MM.1S (cell line): Measurements from ENCODE around the gene KHK.

ENCODE experiments used
- EZH2 ChIP-seq: fragments of 300-600 bp; sonication (generic); optimal IDR thresholded peaks from 2 replicates; pipeline ENCODE3; 2017; ENCODE audit warnings: low read depth, mild to moderate bottlenecking, antibody characterized with exemption, low read length, mixed read lengths
- TF ChIP-seq, protein P1 (sequence below): fragments of 300-600 bp; sonication (generic); IDR thresholded peaks from 2 replicates; pipeline ENCODE4 v1.5.1; 2016; ENCODE audit warnings: antibody characterized with exemption, low read length, mixed read lengths

DNA sequence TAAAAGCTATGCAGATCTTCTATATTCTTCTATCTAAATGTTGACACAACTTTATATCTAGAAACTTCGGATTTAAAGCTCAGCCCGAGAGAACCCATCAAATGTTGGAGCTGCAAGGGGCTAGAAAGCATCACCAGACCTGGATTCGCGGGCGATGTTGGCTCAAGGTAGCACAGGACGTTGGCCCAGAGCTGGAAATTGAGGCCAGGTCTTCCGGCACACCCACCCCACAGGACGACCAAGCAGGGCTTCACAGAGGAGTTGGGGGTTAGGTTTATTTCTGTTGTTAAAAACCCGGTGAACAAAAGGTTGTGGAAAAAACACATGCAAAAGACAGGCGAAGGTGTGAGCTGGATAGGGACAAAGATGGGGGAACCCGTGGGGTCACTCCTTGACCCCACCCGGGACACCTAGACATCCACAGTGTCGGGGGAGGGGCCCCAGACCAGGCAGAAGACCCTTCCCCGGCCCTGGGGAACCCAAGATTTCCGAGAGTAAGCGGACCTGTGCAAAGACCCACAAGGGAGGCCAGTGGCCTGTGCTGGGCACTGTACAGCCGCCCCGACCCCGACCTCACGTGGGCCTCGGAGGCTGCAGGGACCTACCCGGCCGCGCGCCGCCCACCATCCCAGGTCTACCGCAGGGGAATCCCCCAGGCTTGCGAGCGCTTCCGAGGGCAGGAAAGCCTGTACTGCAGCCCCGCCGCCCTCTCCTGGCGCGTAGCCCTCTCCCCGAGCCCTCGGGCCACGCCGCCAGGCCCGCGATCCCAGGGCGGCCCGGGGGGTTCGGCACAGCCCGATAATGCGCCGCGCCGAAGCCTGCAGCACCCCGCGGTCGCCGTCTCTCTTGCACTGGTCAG, 36.9 kb upstream of the KHK start:
- TF ChIP-seq, protein P1, sequence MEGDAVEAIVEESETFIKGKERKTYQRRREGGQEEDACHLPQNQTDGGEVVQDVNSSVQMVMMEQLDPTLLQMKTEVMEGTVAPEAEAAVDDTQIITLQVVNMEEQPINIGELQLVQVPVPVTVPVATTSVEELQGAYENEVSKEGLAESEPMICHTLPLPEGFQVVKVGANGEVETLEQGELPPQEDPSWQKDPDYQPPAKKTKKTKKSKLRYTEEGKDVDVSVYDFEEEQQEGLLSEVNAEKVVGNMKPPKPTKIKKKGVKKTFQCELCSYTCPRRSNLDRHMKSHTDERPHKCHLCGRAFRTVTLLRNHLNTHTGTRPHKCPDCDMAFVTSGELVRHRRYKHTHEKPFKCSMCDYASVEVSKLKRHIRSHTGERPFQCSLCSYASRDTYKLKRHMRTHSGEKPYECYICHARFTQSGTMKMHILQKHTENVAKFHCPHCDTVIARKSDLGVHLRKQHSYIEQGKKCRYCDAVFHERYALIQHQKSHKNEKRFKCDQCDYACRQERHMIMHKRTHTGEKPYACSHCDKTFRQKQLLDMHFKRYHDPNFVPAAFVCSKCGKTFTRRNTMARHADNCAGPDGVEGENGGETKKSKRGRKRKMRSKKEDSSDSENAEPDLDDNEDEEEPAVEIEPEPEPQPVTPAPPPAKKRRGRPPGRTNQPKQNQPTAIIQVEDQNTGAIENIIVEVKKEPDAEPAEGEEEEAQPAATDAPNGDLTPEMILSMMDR, result no peak
- TF ChIP-seq EZH2, result no peak
